HepG2 (cell line): ENCODE results near the gene UBE2M. TPM values are rescaled to one million over a fixed set of nuclear protein-coding genes. Genes with fewer than 3 reads are reported as not detected.

ENCODE experiments used
- CHD4 ChIP-seq: fragments of 200-600 bp; sonication (generic); IDR thresholded peaks from 2 replicates; pipeline ENCODE4 v1.7.0; 2017; ENCODE audit warnings: mild to moderate bottlenecking, low read length, borderline replicate concordance
- ZBTB3 ChIP-seq: sonication (generic); formaldehyde crosslinking; IDR thresholded peaks from 2 replicates; pipeline ENCODE4 v1.4.0; 2020; ENCODE audit warnings: low read depth, mild to moderate bottlenecking, moderate library complexity, missing genetic modification reagents, borderline replicate concordance
- ZNF235 ChIP-seq: sonication (generic); formaldehyde crosslinking; IDR thresholded peaks from 2 replicates; pipeline ENCODE4 v1.8.1; 2023; ENCODE audit warnings: mild to moderate bottlenecking, missing genetic modification reagents, borderline replicate concordance
- ZNF543 ChIP-seq: sonication (generic); formaldehyde crosslinking; IDR thresholded peaks from 2 replicates; pipeline ENCODE4 v1.4.0; 2020; ENCODE audit warnings: mild to moderate bottlenecking, missing genetic modification reagents
- ZNF609 ChIP-seq: sonication (generic); formaldehyde crosslinking; IDR thresholded peaks from 2 replicates; pipeline ENCODE4 v1.4.0; 2020; ENCODE audit warnings: mild to moderate bottlenecking, missing genetic modification reagents, borderline replicate concordance
- ZNF670 ChIP-seq: sonication (generic); formaldehyde crosslinking; IDR thresholded peaks from 2 replicates; pipeline ENCODE4 v1.8.0; 2022; ENCODE audit warnings: mild to moderate bottlenecking, missing genetic modification reagents, borderline replicate concordance
- ZSCAN22 ChIP-seq: sonication (generic); formaldehyde crosslinking; IDR thresholded peaks from 2 replicates; pipeline ENCODE4 v1.4.0; 2020; ENCODE audit warnings: mild to moderate bottlenecking, missing genetic modification reagents
- polyA plus RNA-seq, 8 experiments: library from polyadenylated mRNA; depleted of rRNA in 3 of 8; stranded (reverse) in 7 of 8; unstranded in 1 of 8; fragments of >200 nt; fragmentation: Illumina TruSeq in 4 of 8; extraction: Trizol in 4 of 8; gene quantifications; 2 replicates each; pipeline versions ENCODE4 v1.2.1 to v1.2.3, GENCODE V29; 2011 to 2016; ENCODE audit warnings: low read depth in 4 of 8, missing spikeins in 1 of 8, mixed read lengths in 1 of 8; ENCODE audit not compliant: insufficient read depth in 1 of 8
- total RNA-seq, 5 experiments: library from RNA; depleted of rRNA; stranded (reverse); fragments of >200 nt; fragmentation: Illumina TruSeq; extraction: Trizol; gene quantifications; 2 replicates each; pipeline ENCODE4 v1.2.3, GENCODE V29; 2016; ENCODE audit warnings: low read depth in 1 of 5

UBE2M gene
- total and polyA plus RNA-seq, 2 of the 13 experiments (the other 11 are each of a cell fraction or from before 2014, with no cell fraction given): 36.2 to 50.3 TPM

DNA sequence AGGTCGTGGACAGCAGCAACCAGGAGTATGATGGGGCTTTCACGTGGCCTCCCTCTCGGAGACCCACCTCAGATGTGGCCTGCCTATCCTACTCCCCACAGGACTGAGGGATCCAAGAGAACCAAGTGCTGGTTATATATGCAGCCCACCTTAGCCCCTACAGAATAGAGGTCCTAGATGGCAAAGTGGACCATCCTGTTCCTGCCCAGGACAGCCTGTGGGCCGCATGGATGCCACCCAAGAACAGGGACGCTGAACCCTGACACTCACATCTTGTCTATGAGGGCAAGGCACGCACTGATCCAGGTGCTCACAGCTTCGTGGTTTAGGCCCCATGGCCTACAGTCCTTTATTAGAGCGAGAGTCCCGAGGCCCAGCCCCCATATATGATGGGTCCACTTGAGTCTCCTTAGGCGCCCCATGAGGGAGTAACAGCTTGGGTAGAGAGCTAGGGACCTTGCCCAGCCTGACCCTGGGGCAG is 45.2 kb downstream of the UBE2M start (continued):
- 0 out of 2 replicates have a peak, but pooled peaks have one; percentile 4 for TF ChIP-seq ZNF670
- no peak for TF ChIP-seq ZSCAN22 (CRISPR knock-in tag)
- TF ChIP-seq ZNF235 (CRISPR knock-in tag): no peak
- TF ChIP-seq CHD4: no peak
- TF ChIP-seq ZNF609 (CRISPR knock-in tag): 0 out of 2 replicates have a peak, but pooled peaks have one; percentile 0
- 0 out of 2 replicates have a peak, but pooled peaks have one; percentile 3 for TF ChIP-seq ZNF543 (CRISPR knock-in tag)
- TF ChIP-seq ZBTB3 (CRISPR knock-in tag): no peak
